Ovary (tissue), 9 donors: ENCODE data around the gene CYTIP. TPM values are rescaled to one million over a fixed set of nuclear protein-coding genes. Genes with fewer than 3 reads are reported as not detected.

Source experiments
- DNase-seq, 5 donors: peaks; one replicate each; pipeline ENCODE4 v3.0.0-alpha.2; 2019 to 2020
- H3K27ac ChIP-seq, 2 donors: fragments of 200-600 bp; one replicate each; pipeline versions ENCODE4 v1.5.1 to v1.8.0; 2019 to 2022
- H3K27me3 ChIP-seq: fragments of 200-600 bp; one replicate; pipeline ENCODE4 v1.8.0; 2022
- H3K36me3 ChIP-seq: fragments of 200-600 bp; sonication (generic); one replicate; pipeline ENCODE4 v1.5.1; 2019
- H3K4me1 ChIP-seq: one replicate; pipeline ENCODE4 v1.8.1; 2013; ENCODE audit warnings: mild to moderate bottlenecking, moderate library complexity; ENCODE audit not compliant: insufficient read depth
- H3K4me3 ChIP-seq: fragments of 200-600 bp; sonication (generic); one replicate; pipeline ENCODE4 v1.5.1; 2017
- H3K9me3 ChIP-seq, 2 donors: fragments of 200-600 bp in 1 of 2; sonication (generic) in 1 of 2; one replicate each; pipeline versions ENCODE4 v1.5.1 to v1.8.1; 2013 to 2019; ENCODE audit warnings: mild to moderate bottlenecking in 1 of 2, moderate library complexity in 1 of 2
- CTCF ChIP-seq, 3 donors: fragments of 450-650 bp in 2 of 3; fragments of 200-600 bp in 1 of 3; IDR thresholded peaks; one replicate each; pipeline versions ENCODE4 v1.5.1 to v1.8.0; 2016 to 2022; ENCODE audit warnings: antibody characterized with exemption in 3 of 3, mild to moderate bottlenecking in 1 of 3
- EP300 ChIP-seq: sonication (generic); formaldehyde crosslinking; IDR thresholded peaks from one replicate; pipeline ENCODE4 v1.6.1; 2017; ENCODE audit warnings: antibody characterized with exemption
- POLR2A ChIP-seq: fragments of 450-650 bp; IDR thresholded peaks from one replicate; pipeline ENCODE4 v1.6.1; 2017; ENCODE audit warnings: antibody characterized with exemption, mild to moderate bottlenecking, moderate library complexity
- WGBS, 3 donors: extraction: QIAGEN DNeasy Blood & Tissue Kit in 1 of 3; methylation state at CpG; one replicate each; pipeline versions ENCODE4 v1.1.5 to v1.1.7; 2013 to 2017; 5-methylcytosine and 5-hydroxymethylcytosine counted together
- intact Hi-C, 4 donors: fragments of 100-400 bp; cut with DNase I; formaldehyde crosslinking; loops; one replicate each; pipeline versions ENCODE4 v1.11.0 to v1.15.1; 2022 to 2023
- polyA plus RNA-seq, 2 donors: library from polyadenylated mRNA; stranded (reverse); fragments of 200-250 nt in 1 of 2; fragments of 350-450 nt in 1 of 2; fragmentation: Illumina TruSeq in 1 of 2; extraction: RNeasy Lipid Tissue Mini Kit (QIAGEN cat#74804) in 1 of 2; gene quantifications; one replicate each; pipeline ENCODE4 v1.2.3, GENCODE V29; 2013 to 2014
- total RNA-seq, 7 donors: library from RNA; depleted of rRNA in 2 of 7; stranded (reverse); fragments of >200 nt in 2 of 7; fragmentation: NEBNext Ultra II Directional in 3 of 7; extraction: Animal tissue kit (Norgen Biotek cat#: 25700) in 3 of 7; gene quantifications; one replicate each; pipeline versions ENCODE4 v1.1.0 to v1.2.4, GENCODE V29; 2016 to 2023
- donor health status: DM: no; HTN: no; CAD: no; lungs with moderate emphysema.
- donor health status: DM: no; HTN: no; CAD: no.
- donor health status: Bipolar disorder and iron deficiency.
- donor health status: DM: yes; HTN: yes; CAD: no.
- donor health status: DM: no; HTN: no; CAD: no.
- donor health status: DM: yes; HTN: yes; CAD: no.

CYTIP gene
- total and polyA plus RNA-seq, 9 donors, result 0.66 to 6.1 (median 2.7) TPM

GRCh38 chr2:157421331-157421944, 22.5 kb downstream of the CYTIP start:
- Histone ChIP-seq H3K9me3 (no peaks in the 10 kb centered on the region), H3K36me3 (no peaks in the 10 kb centered on the region), H3K4me1 (no peaks in the 10 kb centered on the region), H3K27me3 (no peaks in the 10 kb centered on the region), H3K27ac (no peak overlapping the region), H3K4me3 (no peak overlapping the region)
- 46 to 65% (median 55%) methylated on average over 2 of the region's 2 CpGs for WGBS, 3 donors
- intact Hi-C loops, result no loop called here
- TF ChIP-seq POLR2A (no peak), CTCF (IDR thresholded peaks at IDR 0.05) (no peak), EP300 (no peak)
- no peak for DNase-seq

GRCh38 chr2:157420771-157421323, 23.0 kb downstream of the CYTIP start:
- intact Hi-C loops, result no loop called here

GRCh38 chr2:157419031-157419575, 24.8 kb downstream of the CYTIP start:
- intact Hi-C loops, result no loop called here
- H3K27me3 ChIP-seq, result no peaks in the 10 kb centered on the region
- no peak for TF ChIP-seq POLR2A
- TF ChIP-seq CTCF (IDR thresholded peaks at IDR 0.05), result no peak
- no peak for TF ChIP-seq EP300
- no peaks in the 10 kb centered on the region for H3K4me1 ChIP-seq
- 84 to 93% (median 86%) methylated on average over 12 of the region's 12 CpGs for WGBS, 3 donors
- H3K4me3 ChIP-seq, result no peak overlapping the region
- H3K9me3 ChIP-seq, result no peaks in the 10 kb centered on the region
- no peak overlapping the region for H3K27ac ChIP-seq
- DNase-seq, result no peak
- H3K36me3 ChIP-seq, result no peaks in the 10 kb centered on the region

More at GRCh38 chr2:157420771-157421323, 23.0 kb downstream of the CYTIP start:
- no peak for TF ChIP-seq CTCF (IDR thresholded peaks at IDR 0.05)
- no peak overlapping the region for H3K4me3 ChIP-seq
- WGBS, 3 donors, result 63 to 74% (median 73%) methylated on average over 4 of the region's 4 CpGs
- H3K4me1 ChIP-seq, result no peaks in the 10 kb centered on the region
- no peaks in the 10 kb centered on the region for H3K9me3 ChIP-seq
- no peak overlapping the region for H3K27ac ChIP-seq
- H3K27me3 ChIP-seq, result no peaks in the 10 kb centered on the region
- no peaks in the 10 kb centered on the region for H3K36me3 ChIP-seq
- DNase-seq, result no peak

GRCh38 chr2:157418239-157418641, 25.6 kb downstream of the CYTIP start:
- Histone ChIP-seq H3K27me3 (no peaks in the 10 kb centered on the region), H3K4me3 (no peak overlapping the region), H3K4me1 (no peaks in the 10 kb centered on the region), H3K27ac (no peak overlapping the region), H3K36me3 (no peaks in the 10 kb centered on the region), H3K9me3 (no peaks in the 10 kb centered on the region)
- DNase-seq, result no peak
- intact Hi-C loops, result no loop called here
- 80 to 88% (median 82%) methylated on average over 4 of the region's 4 CpGs for WGBS, 3 donors
- TF ChIP-seq EP300, result no peak
- TF ChIP-seq POLR2A, result no peak
- no peak for TF ChIP-seq CTCF (IDR thresholded peaks at IDR 0.05)
